Choroid plexus epithelial cell (primary cell): Measurements from ENCODE around the gene TESK2.

Experiments used
- DNase-seq: peaks from one replicate; pipeline ENCODE4 v3.0.0-alpha.2; 2010; ENCODE audit warnings: low read depth
- H3K4me3 ChIP-seq: 2 replicates; pipeline ENCODE4 v1.5.1; 2011; ENCODE audit warnings: low read depth, mild to moderate bottlenecking, control low read depth, low read length, moderate library complexity
- TF ChIP-seq, protein P1 (sequence below): conservative IDR thresholded peaks from 2 replicates; pipeline ENCODE4 v1.5.1; 2011; ENCODE audit warnings: low read depth, mild to moderate bottlenecking, control low read depth, inconsistent platforms, low read length, moderate library complexity

Gene TESK2

DNA sequence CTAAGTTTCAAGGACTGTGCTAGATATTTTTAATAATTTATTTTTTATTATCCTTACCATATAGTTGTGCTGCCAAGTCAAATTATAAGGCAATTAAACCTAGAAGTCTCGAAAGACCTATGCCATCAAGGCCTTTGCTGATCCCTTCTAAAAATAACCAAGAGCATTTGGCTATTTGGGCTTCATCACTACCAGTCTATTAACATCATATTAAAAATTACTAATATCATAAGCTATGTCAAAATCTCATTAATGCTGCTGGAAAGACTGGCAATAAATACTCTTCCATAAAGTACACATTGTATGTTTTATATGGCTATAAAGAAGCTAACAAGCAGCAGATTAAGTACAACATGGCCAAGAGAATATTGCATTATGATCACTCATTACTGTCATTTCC is 107.8 kb downstream of the TESK2 start:
- DNase-seq: no peak
- TF ChIP-seq, protein P1, sequence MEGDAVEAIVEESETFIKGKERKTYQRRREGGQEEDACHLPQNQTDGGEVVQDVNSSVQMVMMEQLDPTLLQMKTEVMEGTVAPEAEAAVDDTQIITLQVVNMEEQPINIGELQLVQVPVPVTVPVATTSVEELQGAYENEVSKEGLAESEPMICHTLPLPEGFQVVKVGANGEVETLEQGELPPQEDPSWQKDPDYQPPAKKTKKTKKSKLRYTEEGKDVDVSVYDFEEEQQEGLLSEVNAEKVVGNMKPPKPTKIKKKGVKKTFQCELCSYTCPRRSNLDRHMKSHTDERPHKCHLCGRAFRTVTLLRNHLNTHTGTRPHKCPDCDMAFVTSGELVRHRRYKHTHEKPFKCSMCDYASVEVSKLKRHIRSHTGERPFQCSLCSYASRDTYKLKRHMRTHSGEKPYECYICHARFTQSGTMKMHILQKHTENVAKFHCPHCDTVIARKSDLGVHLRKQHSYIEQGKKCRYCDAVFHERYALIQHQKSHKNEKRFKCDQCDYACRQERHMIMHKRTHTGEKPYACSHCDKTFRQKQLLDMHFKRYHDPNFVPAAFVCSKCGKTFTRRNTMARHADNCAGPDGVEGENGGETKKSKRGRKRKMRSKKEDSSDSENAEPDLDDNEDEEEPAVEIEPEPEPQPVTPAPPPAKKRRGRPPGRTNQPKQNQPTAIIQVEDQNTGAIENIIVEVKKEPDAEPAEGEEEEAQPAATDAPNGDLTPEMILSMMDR: no peak
- H3K4me3 ChIP-seq: no peak overlapping the region

DNA sequence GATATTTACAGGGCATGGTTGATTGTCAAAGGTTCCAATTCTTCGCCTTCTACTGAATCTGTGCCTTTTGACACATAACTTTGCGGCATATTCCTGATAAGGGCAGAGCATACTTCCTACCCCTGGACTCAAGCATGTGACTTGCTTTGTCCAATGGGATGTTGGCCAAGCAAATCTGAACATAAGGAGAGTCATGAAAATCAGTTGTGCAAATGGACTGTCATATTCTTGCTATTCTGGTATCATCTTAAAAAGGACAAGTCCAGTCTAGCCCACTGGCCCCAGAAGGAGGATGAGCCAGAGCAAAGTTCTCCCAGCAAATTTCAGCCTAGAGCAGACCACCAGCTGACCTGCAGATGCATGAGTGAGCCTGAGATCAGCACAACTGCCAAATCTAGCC is 109.7 kb downstream of the TESK2 start:
- TF ChIP-seq, protein P1: no peak
- DNase-seq: no peak
- H3K4me3 ChIP-seq: no peak overlapping the region

DNA sequence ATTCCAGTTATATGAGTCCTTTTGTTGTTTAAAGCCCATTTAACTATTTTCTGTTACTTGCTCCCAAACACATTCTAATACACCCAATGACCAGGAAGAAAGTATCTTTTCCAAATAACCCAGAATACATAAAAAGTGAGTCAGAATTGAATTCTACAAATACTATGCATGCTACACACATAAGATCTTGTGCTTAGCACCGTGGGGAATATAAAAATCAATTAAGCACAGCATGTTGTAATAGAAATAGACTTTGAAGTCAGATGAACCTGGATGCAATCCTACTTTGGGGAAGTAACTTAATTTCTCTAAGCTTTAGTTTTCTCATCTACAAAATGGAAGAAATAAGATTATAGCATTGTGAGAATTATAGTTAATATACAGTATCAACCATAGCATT is 110.2 kb downstream of the TESK2 start:
- no peak for DNase-seq
- TF ChIP-seq, protein P1: no peak
- no peak overlapping the region for H3K4me3 ChIP-seq

DNA sequence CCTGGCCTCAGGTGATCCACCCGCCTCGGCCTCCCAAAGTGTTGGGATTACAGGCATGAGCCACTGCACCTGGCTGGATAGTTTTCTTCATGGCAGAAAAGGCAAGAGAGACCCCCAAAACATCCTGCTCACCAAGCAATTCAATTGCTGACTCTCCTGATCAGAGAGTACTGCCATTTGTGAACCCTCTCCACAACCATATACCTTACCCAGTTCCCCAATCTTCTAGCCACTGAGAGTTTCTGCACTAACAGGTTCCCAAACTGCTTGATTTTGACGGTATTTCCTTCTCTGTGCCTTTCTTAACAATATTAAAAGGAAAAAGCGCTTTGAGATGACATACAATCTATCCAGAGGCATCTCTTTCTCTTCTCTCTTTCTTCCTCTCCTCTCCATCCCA is 110.8 kb downstream of the TESK2 start:
- H3K4me3 ChIP-seq: no peak overlapping the region
- no peak for DNase-seq
- TF ChIP-seq, protein P1: no peak

DNA sequence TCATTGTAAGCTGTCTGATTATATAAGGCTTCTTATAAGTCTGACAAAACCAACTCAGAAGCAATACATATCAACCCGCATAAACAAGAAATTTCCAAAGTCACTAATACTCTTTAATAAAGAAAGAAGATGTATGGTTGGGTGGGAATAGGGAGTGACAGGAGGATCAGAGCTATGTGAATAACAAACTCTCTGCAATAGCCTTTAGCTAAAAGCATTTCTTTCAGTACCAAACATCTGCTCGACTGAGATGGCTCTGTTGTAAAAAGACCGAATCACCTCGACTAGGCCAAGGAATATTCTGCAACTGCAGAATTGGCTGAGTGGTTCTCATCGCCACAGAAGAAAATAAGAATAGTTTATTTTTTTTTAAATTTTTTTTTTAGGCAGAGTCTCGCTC is 111.4 kb downstream of the TESK2 start:
- TF ChIP-seq, protein P1: no peak
- H3K4me3 ChIP-seq: no peak overlapping the region
- no peak for DNase-seq

DNA sequence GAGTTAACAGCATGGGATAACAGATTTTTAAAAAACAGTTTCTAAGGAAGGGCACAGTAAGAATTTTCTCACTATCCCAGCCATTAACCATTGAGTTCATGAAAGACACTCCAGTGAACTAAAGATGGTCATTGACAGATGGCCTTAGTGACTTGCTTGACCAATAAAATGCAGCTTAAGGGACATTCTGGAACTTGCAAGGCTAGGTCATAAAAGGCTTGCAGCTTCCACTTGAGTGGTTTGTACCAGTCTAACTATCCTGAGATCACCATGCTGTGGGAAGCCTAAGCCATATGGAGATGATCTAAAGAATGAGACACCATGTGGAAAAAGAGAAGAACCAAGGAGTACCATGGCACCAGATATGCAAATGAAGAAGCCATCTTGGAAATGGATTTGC is 112.8 kb downstream of the TESK2 start:
- DNase-seq: no peak
- H3K4me3 ChIP-seq: no peak overlapping the region
- TF ChIP-seq, protein P1: no peak

DNA sequence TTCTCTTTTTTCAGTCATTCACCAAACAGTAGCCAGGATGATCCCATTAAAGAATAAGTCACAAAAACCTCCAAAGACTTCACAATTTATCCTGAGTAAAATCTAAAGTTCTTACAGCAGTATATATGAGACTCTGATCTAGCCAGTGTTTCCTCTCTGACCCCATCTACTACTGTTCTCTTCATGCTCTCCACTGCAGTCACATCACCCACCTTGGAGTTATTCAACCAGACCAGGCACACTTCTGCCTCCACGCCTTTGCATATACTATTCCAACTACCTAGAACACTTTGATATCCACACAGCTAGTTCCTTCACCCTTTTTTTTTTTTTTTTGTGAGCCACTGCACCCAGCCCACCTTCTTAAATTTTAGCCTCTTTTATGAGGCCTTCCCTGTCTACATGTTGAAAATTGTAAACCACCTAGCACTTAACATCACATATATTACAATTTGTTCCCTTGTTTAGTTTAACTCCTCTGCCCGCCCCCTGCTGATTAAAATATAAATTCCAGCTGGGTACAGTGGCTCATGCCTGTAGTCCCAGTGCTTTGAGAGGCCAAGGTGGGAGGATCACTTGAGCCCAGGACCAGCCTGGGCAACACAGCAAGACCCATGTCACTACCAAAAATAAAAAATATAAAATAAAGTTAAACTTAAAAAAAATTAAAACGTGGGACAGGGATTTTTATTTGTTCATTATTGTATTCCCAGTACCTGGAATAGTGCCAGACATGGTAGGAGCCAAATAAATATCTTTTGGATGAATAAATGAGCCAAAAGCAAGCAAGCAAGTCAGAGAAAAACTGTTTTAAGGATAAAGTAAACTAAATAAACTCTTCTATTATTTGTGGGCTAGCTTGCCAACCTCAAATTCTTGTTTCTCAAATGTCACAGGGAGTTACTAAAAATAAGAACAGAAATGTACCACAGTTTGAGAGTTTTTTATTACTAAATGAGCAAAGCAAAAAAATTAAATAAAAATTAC is 115.6 kb downstream of the TESK2 start:
- TF ChIP-seq, protein P1: no peak
- H3K4me3 ChIP-seq: no peak overlapping the region
- no peak for DNase-seq
